ELR (cell line): ENCODE measurements around the gene WDFY2.
"Not testable (repeated sequence)": the region's sequence is repeated elsewhere in the genome, so short reads cannot be mapped to it uniquely, and the experiment has no call there.

Source experiments
- DNase-seq: peaks from one replicate; pipeline ENCODE4 v3.0.0-alpha.2; 2015; ENCODE audit warnings: low read depth

The WDFY2 gene

DNA sequence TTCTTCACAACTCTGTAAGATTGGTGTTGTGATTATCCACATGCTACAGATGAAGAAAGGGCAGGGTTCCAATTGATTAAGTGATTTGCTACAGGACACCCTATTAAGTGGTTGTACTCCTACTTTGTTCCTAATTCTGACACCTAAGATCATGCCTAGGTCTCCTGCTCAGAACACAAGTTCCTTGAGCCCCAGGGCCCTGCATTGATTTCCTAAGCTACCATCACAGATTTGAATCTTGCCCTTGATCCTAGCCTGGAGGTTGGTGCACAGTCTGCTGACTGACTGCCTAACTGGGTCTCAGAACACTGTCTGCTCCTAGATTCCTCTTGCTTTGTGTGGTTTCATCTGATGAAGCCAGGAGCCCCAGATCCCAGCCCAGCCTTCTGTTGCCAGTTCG lies 19.6 kb upstream of the WDFY2 start:
- no peak for DNase-seq

DNA sequence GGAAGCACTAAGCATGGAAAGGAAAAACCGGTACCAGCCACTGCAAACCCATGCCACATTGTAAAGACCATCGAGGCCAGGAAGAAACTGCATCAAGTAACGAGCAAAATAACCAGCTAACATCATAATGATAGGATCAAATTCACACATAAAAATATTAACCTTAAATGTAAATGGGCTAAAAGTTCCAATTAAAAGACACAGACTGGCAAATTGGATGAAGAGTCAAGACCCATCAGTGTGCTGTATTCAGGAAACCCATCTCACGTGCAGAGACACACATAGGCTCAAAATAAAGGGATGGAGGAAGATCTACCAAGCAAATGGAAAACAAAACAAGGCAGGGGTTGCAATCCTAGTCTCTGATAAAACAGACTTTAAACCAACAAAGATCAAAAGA lies 15.3 kb upstream of the WDFY2 start:
- not testable (repeated sequence) for DNase-seq

DNA sequence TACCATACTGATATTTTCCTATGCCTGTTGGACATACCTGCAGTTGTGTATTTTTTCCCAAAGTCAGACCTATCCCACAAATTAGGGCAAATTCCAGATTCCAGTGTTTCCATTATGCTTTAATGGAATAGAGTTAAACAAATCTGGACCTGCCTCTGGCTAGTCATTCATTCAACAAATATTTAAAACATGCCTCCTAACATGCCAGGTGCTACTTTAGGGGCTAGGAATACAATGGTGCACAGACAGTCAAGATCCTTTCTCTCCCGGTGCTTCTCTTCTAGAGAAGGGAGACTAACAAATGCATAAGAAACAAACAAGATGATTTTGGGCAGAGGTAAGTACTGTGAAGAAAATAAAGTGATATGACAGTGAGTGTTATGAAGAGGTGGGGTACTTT lies 7.5 kb upstream of the WDFY2 start:
- DNase-seq: no peak

DNA sequence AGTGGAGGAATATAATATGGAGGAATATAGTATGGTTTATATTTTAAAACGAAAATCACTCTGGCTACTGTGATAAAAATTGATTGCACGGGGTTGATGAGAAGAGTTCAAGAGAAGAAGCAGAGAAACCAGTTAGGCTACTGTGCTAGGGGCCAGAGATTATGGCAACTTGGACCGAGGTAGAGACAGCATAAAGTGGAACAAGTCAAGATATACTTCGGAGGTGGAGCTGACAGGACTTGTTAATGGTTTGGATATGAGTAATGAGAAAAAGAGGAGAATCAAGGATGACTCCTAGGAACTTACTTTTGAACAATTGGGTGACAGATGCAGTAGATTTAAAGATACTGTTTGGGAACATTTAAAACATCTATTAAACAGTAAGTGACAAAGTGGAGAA lies 6.6 kb upstream of the WDFY2 start:
- DNase-seq: no peak

DNA sequence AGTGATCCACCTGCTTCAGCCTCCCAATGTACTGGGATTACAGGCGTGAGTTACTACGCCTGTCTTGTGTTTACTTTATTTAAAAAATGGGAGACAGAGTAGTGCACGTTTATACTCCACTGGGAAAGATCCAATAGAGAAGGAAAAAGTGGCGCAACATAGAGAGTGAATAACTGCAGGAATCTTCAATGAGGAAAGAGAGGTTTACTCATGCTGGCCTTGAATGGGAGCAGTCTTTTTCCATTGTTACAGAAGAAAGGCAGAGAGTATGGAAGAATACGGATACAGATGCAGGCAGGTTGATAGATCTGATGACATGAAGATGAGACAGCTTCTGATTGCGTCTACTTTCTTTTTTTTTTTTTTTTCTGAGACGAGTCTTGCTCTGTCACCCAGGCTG lies 4.6 kb upstream of the WDFY2 start:
- DNase-seq: no peak

DNA sequence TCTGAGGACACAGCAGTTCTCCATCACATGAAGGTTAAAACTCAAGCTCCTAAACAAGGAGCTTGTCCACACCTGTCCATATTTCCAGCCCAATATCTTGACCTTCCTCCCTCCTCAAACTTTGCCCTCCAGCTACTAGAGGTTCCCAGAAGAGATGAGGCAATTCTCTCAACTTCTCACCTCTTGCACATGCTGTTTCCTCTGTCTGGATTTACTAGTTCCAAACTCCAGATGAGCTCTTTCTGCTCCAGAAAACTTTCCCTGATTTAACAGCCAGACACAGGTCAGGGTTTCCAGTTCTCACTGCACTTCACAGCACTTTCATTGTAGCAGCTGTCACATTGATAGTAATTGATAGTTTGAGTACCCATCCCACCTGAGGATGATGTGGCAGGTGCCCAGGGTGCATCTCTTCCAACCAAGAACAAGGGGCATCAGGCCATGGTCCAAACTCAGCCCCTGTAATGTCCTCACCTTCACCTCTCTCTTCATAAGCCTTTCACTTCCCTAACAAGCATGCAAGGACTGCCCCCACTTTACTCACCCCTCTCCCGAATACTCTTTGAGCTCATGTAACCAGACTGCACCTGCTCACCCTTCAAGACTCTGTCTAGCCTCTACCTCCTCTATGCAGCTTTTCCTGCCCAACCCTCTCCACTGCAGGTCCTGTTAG lies 3.0 kb upstream of the WDFY2 start:
- no peak for DNase-seq

DNA sequence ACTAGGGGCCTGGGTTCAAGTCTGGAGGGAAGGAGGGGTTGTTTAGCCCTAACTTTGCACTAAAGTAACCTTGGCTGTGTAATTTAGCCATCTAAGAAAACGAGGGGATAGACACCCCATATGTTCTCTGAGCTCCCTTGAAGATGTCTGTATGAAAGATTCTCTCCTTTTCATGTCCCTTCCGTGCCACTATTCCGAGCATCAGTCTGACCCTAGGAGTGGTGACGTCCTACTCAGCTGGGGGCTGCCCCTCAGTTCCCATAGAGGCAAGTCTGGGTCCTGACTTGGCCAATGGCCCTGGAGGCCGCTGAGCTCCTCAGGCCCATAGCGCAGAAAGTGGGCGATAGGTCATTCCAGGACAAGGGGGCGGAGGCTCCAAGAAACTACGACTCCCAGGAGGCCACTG lies 790 bp upstream of the WDFY2 start:
- no peak for DNase-seq

DNA sequence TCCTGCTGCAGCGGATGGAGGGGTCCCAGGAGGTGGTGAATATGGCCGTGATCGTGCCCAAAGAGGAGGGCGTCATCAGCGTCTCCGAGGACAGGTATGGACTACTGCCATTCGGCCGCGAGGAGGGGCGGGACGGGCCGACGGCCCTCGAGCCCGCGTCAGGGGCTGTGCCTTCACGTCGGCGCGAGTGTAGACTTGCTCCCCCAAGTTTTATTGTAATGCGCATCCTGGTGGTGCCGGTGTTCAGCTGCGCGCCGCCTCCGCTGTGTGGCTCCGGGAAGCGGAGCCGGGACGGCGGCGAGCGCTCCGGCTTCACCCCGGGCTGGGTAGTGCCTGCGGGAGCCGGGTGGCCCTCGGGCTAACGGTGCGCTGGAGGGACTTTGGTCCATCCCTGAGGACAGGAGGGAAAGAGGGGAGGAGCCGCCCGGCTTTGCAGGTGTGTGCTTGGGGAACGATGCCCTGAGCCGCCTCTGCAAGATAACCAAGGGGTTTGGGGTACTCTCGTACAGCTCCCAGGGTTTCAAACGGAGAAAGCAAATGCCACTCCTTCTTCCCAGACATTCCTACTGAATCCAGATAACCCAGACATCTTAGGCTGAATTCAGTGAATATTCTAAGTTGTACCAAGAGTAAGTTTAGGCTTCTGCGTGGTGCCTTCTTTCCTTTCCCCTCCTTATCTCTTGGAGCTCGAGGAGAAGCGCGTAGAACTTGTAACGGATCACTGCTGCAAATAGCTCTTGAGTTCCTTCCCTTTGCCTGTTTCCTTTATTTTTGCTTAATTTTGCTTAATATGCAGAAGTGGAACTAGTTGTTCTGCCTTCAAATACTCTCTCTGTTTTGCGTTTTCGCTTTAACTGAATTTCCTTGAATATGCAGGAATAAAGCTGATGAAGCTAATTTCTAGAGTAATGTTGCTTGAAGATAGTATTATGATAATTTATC lies 740 bp downstream of the WDFY2 start:
- DNase-seq: peak; percentile 71

DNA sequence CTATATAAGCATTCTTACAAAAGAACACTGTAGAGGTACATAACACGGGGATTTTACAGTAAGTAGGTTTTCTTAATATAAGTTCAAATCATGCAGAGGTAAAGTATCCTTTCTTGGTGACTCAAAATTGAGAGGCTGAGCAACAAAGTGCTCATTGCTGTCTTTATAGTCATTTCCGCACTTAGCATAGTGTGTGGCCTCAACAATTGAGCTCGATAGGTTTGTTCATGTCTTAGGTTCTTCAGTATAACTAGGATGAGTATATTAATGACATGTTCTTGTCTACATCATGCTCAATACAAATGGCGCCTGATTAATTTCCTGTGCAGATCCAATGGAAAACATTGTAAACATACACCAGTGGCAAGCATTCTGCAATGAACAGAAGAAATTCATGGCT lies 1.4 kb downstream of the WDFY2 start:
- DNase-seq: peak; percentile 91

DNA sequence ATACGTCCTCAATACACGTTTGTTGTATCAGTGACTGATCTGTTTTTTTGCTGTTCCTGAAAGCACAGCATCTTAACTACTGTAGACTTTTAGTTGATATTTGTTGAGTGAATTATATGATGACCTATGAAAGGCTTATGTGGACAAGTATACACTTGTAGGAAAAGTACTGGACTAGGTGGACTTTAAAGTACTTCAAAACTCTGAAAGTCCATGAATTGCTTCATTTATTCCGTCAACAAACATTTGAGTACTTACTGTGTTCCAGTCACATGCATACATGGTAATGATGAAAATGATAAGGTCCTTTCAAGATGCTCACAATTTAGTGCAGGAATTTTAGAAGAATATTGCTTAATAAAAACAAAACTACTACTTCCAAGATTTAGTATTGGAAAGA lies 3.1 kb downstream of the WDFY2 start:
- DNase-seq: no peak

DNA sequence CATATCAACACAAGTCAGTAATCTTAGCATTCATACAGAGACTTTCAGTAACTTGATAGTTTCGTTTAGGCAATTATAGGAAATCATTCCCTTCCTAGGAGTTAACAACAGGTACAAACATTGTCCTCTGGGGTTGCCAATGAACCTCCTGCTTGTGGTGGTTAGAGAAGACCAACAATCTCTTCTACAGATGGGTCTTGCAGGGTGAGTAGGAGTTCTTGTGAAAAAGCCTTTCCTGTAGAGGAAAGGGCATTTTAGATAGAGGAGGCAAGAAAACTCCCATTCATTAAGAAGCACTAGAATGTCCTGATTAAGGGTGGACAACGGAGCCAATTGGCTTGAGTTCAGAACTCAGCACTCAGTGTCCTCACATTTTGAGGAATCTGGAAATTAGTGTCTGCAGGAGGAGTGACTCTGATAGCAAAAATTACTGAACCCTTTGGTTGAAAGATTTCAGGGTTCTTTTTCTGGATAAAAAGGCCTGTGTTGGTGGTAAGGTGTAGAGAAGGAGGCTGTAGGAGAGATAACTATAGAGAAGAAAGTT lies 4.2 kb downstream of the WDFY2 start:
- no peak for DNase-seq

DNA sequence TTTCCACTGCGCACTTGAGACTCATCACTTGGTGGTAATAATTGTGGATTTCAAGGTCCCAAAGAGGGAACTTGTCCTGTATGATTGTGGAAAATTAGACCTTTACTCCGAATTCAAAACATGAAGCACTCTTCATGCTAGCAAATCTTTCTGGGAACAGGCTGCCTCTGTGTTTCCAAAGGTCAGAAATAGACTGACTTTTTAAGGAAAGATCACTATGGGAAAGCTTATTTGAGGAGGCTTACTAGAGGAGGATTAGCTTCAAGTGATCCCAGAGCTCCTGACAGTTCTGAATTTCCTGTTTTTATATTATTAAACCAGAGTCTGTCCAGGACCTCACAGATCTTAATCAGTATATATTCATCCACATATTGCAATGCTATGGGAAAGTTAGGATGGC lies 5.5 kb downstream of the WDFY2 start:
- peak; percentile 30 for DNase-seq

DNA sequence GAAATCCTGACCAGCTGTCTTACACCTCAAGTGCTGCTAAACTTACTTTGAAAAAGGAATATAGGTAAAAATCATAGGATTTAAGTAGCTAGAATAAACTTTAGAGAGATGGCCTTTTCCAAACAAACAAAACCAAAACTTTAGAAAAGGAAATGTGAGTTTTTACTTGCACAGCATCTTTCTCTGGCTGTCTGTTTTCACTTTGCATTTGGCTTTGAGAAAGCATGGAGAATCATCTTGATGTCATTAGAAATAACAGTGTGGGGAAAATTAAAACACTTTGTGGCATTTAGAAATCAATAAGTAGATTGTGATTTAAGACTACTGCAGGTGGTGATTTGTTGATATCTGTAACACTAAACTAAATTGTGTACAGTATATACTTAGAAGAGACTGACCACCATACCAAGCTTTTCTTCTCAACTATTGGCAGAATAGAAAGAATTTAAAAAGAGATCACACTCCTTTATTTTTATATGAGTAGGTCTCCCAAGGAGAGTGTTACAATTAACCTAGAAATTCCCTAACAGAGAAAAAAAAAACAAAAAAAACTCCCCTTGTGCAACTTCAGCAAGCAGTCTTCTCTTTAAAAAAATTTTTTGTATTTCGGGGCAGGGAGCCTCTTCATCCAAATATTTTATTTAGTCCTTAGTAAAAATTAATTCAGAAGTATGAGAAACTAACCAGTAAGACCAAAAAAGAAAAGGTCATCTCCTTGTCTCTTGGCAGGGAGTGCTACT lies 6.1 kb downstream of the WDFY2 start:
- peak; percentile 7 for DNase-seq

DNA sequence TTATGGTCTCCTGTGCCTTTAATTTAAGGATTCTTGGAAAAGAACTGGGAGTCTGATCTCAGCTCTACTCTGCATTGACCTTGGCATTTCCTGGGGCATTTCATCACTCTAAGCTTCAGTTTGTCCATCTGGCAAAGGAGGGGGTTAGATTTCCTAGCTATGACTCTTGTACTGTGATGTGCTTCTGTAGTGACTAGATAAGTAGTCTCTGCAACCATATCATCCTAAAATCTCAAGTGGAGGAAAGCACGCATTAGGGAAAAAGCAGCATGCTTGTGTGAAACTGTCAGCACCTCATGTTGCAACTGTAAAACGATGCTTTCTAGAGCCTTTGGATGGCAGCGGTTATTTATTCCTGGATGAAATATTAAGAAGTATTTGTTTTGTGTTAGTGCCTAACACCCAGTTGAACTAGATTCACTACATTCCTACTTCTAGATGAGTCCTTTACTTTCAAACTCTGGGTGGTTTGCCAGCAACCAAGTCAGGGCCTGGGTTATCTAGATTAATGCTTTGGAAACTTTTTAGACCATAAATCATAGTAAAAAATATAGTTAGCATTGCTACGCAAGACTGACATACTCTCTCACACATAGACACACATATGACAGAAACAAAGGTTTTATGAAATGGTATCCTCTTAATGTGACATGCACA lies 6.8 kb downstream of the WDFY2 start:
- peak; percentile 92 for DNase-seq

DNA sequence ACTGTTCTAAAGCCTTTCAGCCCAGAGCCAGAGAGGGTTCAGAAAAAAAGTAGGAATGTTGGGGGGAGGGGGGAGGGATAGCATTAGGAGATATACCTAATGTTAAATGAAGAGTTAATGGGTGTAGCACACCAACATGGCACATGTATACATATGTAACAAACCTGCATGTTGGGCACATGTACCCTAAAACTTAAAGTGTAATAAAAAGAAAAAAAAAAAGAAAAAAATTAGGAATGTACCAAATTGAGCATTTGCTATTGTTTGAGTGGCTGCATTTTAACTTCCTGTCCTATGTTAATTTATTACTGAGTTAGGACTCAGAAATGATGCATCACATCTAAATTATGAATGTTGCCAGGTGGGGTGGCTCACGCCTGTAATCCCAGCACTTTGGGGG lies 7.7 kb downstream of the WDFY2 start:
- peak; percentile 20 for DNase-seq

DNA sequence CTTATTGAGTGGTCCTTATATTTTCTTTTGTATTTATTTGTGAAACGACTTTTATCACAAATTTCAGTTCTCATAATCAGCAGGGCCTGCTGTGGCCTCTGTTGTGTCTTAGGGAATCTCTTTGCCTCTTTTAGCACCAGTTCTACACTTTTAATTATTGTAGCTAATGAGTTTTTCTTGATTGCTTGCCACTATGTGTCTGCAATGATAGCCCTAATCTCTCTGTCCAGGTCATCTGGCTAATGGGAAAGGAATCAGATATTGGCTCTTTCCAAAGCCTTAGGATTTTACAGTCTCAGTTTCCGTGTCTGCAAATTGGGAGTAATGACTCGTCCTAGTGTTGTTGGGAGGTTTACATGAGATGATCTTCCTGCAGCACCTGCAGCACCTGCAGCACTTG lies 10.2 kb downstream of the WDFY2 start:
- no peak for DNase-seq

DNA sequence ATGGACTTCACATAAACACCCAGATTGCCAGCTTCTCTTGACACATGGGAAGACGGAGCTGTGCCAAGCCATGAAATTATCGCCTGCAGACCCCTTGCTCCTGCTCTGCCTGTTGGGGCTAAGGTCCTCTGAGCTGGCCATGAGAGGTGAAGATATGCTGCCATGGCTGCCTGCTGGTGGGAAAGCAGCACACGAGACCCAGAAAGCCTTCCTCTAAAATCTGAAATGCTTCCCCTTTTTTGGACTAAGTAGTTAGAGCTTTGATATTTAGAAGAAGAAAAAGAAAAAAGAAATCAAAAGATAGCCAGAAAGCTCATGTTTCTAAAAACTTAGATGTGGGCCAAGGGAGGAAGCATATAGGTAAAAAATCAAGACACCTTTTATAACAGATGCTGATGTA lies 11.2 kb downstream of the WDFY2 start:
- no peak for DNase-seq

DNA sequence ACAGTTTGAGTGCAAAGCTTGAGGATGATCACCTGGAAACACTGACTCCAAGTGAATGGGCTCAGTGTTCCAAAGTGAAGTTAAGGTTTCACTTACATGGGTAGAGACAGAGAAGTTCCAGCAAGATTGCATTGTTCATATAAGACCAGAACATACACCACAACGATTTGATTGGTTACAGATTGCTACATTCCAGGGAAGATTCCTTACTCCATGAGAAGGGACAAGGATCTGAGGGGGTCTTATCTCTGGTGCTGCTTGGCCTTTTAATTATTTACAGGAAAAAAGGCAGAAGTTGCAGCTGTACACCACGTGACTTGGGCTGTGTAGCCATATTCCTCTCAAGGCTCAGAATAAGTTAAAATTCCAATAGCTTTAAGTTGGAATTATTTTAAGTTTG lies 12.3 kb downstream of the WDFY2 start:
- no peak for DNase-seq

DNA sequence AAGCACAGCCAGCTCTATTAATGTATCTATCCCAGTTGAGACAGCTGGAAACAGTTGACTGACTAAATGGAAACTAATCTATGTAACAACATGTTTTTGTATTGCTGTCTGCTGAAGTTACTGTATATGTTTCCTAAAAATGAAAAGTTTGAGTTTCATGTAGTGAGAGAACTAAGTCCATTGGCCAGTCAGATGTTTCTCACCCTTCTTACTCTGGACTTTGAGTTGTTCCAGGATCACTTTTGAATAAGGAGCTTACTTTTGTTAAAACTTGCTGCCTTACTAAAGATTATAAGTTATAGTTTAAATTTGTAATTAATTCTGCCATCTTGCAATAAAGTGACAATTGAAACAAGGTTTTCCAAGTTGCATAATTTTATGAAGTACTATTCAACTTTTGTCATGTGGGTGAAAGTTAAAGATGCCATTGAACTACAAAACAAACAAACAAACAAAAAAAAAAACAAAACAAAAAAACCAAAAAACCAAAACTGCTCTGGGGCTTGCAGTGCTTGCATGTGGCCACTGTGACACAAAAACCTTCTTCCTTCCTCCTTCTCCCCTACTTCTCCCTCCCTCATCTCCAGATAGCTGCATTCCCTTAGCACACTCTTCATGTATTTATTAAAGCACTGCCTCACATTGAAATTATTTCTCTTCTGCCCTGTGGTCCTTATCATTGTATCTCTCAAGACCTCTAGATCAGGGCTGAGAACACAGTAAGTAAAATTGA lies 15.3 kb downstream of the WDFY2 start:
- no peak for DNase-seq

DNA sequence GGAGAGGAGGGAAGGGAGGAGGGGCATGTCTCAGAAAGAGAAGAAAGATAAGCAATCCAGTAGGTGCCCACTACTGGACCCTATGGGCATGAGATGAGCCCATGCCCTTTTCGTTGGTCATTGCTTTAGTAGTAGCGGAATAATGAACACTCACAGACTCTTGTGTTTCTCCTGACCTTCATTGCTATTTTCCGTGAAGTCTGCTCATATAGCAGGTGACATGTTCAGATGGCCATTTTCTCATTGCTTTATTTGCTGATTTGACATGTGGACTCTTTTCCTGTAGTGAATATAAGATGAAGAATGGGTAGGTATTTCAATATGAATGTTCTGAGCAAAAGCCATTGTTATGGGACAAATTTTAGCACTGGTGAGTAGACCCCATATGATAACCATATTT lies 16.4 kb downstream of the WDFY2 start:
- DNase-seq: no peak
